WTC11 (cell line): ENCODE data around the gene CFDP1. TPM values are rescaled to one million over a fixed set of nuclear protein-coding genes. Genes with fewer than 3 reads are reported as not detected.

Experiments
- ATAC-seq: fragments of 200-7000 bp; cut with Tn5 transposase; 2 replicates; pipeline ENCODE4 v1.10.0; 2021; ENCODE audit warnings: mild to moderate bottlenecking, moderate library complexity
- CTCF ChIA-PET: fragments of 300-600 bp; sonication (Branson Sonifier 250); formaldehyde crosslinking; loops from one replicate; lab custom pipeline; 2021; ENCODE audit warnings: antibody characterized with exemption; lab: Charles Lee
- POLR2A ChIA-PET: fragments of 350-600 bp; sonication (Branson Sonifier 250); formaldehyde crosslinking; loops from one replicate; lab custom pipeline; 2021; ENCODE audit warnings: antibody characterized with exemption; lab: Charles Lee
- DNase-seq: peaks from one replicate; pipeline ENCODE4 v3.0.0; 2021; ENCODE audit warnings: low spot score
- H3K27ac Mint-ChIP-seq: 2 replicates; pipeline ENCODE4 v1.8.0; 2021; ENCODE audit warnings: mixed read lengths
- H3K27me3 Mint-ChIP-seq: 2 replicates; pipeline ENCODE4 v1.8.0; 2021; ENCODE audit warnings: low read depth, mild to moderate bottlenecking, moderate library complexity, mixed read lengths
- H3K36me3 Mint-ChIP-seq: 2 replicates; pipeline ENCODE4 v1.8.0; 2021; ENCODE audit warnings: mixed read lengths
- H3K4me1 Mint-ChIP-seq: 2 replicates; pipeline ENCODE4 v1.8.0; 2022; ENCODE audit warnings: mixed read lengths
- H3K4me3 Mint-ChIP-seq: 2 replicates; pipeline ENCODE4 v1.8.0; 2021; ENCODE audit warnings: mild to moderate bottlenecking, moderate library complexity, mixed read lengths
- H3K9me3 Mint-ChIP-seq: 2 replicates; pipeline ENCODE4 v1.8.0; 2021; ENCODE audit warnings: mixed read lengths
- CDX4 ChIP-seq: fragments of 250-450 bp; sonication (Bioruptor Pico); IDR thresholded peaks from 2 replicates; pipeline ENCODE4 v1.9.0; 2021; ENCODE audit warnings: moderate library complexity, mild to moderate bottlenecking, inconsistent platforms, borderline replicate concordance
- CREB1 ChIP-seq: sonication (generic); formaldehyde crosslinking; IDR thresholded peaks from 2 replicates; pipeline ENCODE4 v1.8.0; 2023; ENCODE audit warnings: mild to moderate bottlenecking, missing genetic modification reagents
- CREM ChIP-seq: sonication (generic); formaldehyde crosslinking; IDR thresholded peaks from 2 replicates; pipeline ENCODE4 v1.8.1; 2022; ENCODE audit warnings: mild to moderate bottlenecking, missing genetic modification reagents, moderate library complexity
- CTCF ChIP-seq: fragments of 200-600 bp; IDR thresholded peaks from 2 replicates; pipeline ENCODE4 v1.8.0; 2022; ENCODE audit warnings: antibody characterized with exemption
- EMX1 ChIP-seq: fragments of 250-450 bp; sonication (Bioruptor Pico); IDR thresholded peaks from 2 replicates; pipeline ENCODE4 v1.8.0; 2021; ENCODE audit warnings: mild to moderate bottlenecking
- FOXJ3 ChIP-seq: sonication (generic); formaldehyde crosslinking; IDR thresholded peaks from 2 replicates; pipeline ENCODE4 v1.9.0; 2021; ENCODE audit warnings: missing genetic modification reagents, mild to moderate bottlenecking, borderline replicate concordance
- FOXP1 ChIP-seq: sonication (generic); formaldehyde crosslinking; IDR thresholded peaks from 2 replicates; pipeline ENCODE4 v1.8.0; 2022; ENCODE audit warnings: missing genetic modification reagents, mild to moderate bottlenecking, moderate library complexity, borderline replicate concordance
- FOXP4 ChIP-seq: sonication (generic); formaldehyde crosslinking; IDR thresholded peaks from 2 replicates; pipeline ENCODE4 v1.8.0; 2022; ENCODE audit warnings: mild to moderate bottlenecking, missing genetic modification reagents
- GABPB1 ChIP-seq: sonication (generic); formaldehyde crosslinking; IDR thresholded peaks from 2 replicates; pipeline ENCODE4 v1.8.1; 2023; ENCODE audit warnings: mild to moderate bottlenecking, missing genetic modification reagents
- HMGA2 ChIP-seq: fragments of 250-450 bp; sonication (Bioruptor Pico); IDR thresholded peaks from 2 replicates; pipeline ENCODE4 v1.4.0; 2021; ENCODE audit warnings: mild to moderate bottlenecking, moderate library complexity
- IRF1 ChIP-seq: sonication (generic); formaldehyde crosslinking; IDR thresholded peaks from 2 replicates; pipeline ENCODE4 v1.8.0; 2023; ENCODE audit warnings: missing genetic modification reagents
- NFYB ChIP-seq: sonication (generic); formaldehyde crosslinking; conservative IDR thresholded peaks from 2 replicates; pipeline ENCODE4 v1.8.0; 2022; ENCODE audit warnings: low read depth, missing genetic modification reagents
- PREB ChIP-seq: sonication (generic); formaldehyde crosslinking; IDR thresholded peaks from 2 replicates; pipeline ENCODE4 v1.8.1; 2022; ENCODE audit warnings: mild to moderate bottlenecking, missing genetic modification reagents, moderate library complexity, borderline replicate concordance
- PRRX2 ChIP-seq: fragments of 250-450 bp; sonication (Bioruptor Pico); IDR thresholded peaks from 2 replicates; pipeline ENCODE4 v1.8.0; 2021; ENCODE audit warnings: mild to moderate bottlenecking
- RELA ChIP-seq: sonication (generic); formaldehyde crosslinking; IDR thresholded peaks from 2 replicates; pipeline ENCODE4 v1.8.1; 2022; ENCODE audit warnings: missing genetic modification reagents, mild to moderate bottlenecking, borderline replicate concordance
- TEAD1 ChIP-seq: sonication (generic); formaldehyde crosslinking; IDR thresholded peaks from 2 replicates; pipeline ENCODE4 v1.8.0; 2022; ENCODE audit warnings: mild to moderate bottlenecking, missing genetic modification reagents
- USF1 ChIP-seq: sonication (generic); formaldehyde crosslinking; IDR thresholded peaks from 2 replicates; pipeline ENCODE4 v1.8.0; 2022; ENCODE audit warnings: mild to moderate bottlenecking, missing genetic modification reagents
- ZBTB43 ChIP-seq: sonication (generic); formaldehyde crosslinking; IDR thresholded peaks from 2 replicates; pipeline ENCODE4 v1.8.1; 2023; ENCODE audit warnings: mild to moderate bottlenecking, missing genetic modification reagents
- ZNF396 ChIP-seq: fragments of 250-450 bp; sonication (Bioruptor Pico); IDR thresholded peaks from 2 replicates; pipeline ENCODE4 v1.8.0; 2021; ENCODE audit warnings: mild to moderate bottlenecking, moderate library complexity, borderline replicate concordance
- ZNF423 ChIP-seq: fragments of 250-450 bp; sonication (Bioruptor Pico); IDR thresholded peaks from 2 replicates; pipeline ENCODE4 v2.1.2; 2022; ENCODE audit warnings: mild to moderate bottlenecking, moderate library complexity
- total RNA-seq: library from RNA; stranded (reverse); gene quantifications from 3 replicates; pipeline ENCODE4 v1.2.3, GENCODE V29; 2021

CFDP1 gene
- total RNA-seq, 1 experiment from 2014 or later: 79.2 TPM

GRCh38 chr16:75307506-75307905 lies 125.8 kb downstream of the CFDP1 start:
- Mint-ChIP-seq H3K9me3 (no peaks in the 10 kb centered on the region), H3K4me1 (peaks cover 9% of the 10 kb centered on the region; the same call in 1 of the 2 replicates), H3K36me3 (peaks cover 20% of the 10 kb centered on the region), H3K27ac (0 out of 2 replicates have a peak overlapping the region, but pooled peaks have one; percentile 53)
- CTCF ChIA-PET: interaction anchor here (1.0 kb wide), 1 partner anchor 78 kb away, joined by 3 read pairs; no protein-coding TSS in a partner anchor
- DNase-seq (no peak), ATAC-seq (no peak)
- TF ChIP-seq HMGA2 (CRISPR knock-in tag): no peak
- no peak for TF ChIP-seq USF1 (CRISPR knock-in tag)
- no peak for TF ChIP-seq PRRX2 (CRISPR knock-in tag)
- no peak for TF ChIP-seq NFYB (CRISPR knock-in tag)
- TF ChIP-seq CTCF: no peak
- TF ChIP-seq EMX1 (CRISPR knock-in tag): no peak
- TF ChIP-seq FOXP4 (CRISPR knock-in tag): no peak
- no peak for TF ChIP-seq CDX4 (CRISPR knock-in tag)
- TF ChIP-seq, all 79 proteins: peak for 0
- Mint-ChIP-seq H3K27me3 (no peaks in the 10 kb centered on the region; the same call in 1 of the 2 replicates), H3K4me3 (no peak overlapping the region)
- POLR2A ChIA-PET: interaction anchor here (0.6 kb wide), 1 partner anchor 129 kb away, joined by 3 read pairs; no protein-coding TSS in a partner anchor

GRCh38 chr16:75306099-75306762 lies 127.1 kb downstream of the CFDP1 start:
- no peak for DNase-seq
- CTCF ChIA-PET: interaction anchor here (1.4 to 1.8 kb wide), 3 partner anchors 15 to 107 kb away, joined by 3 to 4 read pairs (median 3); no protein-coding TSS in a partner anchor

More at GRCh38 chr16:75306099-75306762, 127.1 kb downstream of the CFDP1 start:
- TF ChIP-seq IRF1 (CRISPR knock-in tag) (no peak), TEAD1 (no peak), GABPB1 (CRISPR knock-in tag) (no peak), PREB (CRISPR knock-in tag) (no peak), CREM (CRISPR knock-in tag) (no peak), RELA (CRISPR knock-in tag) (no peak), CREB1 (CRISPR knock-in tag) (no peak), FOXJ3 (CRISPR knock-in tag) (no peak), ZNF423 (no peak), ZBTB43 (no peak), ZNF396 (CRISPR knock-in tag) (no peak), FOXP1 (CRISPR knock-in tag) (no peak)
- Mint-ChIP-seq H3K27me3 (no peaks in the 10 kb centered on the region; the same call in 1 of the 2 replicates), H3K36me3 (peaks cover 32% of the 10 kb centered on the region), H3K4me3 (no peak overlapping the region), H3K27ac (peak overlapping the region; percentile 73; the same call in 1 of the 2 replicates), H3K9me3 (no peaks in the 10 kb centered on the region), H3K4me1 (peaks cover 9% of the 10 kb centered on the region; the same call in 1 of the 2 replicates)
- no peak for ATAC-seq
- POLR2A ChIA-PET: no interaction called here
